ENCODE results near the gene MGLL.
"Not testable (repeated sequence)": the region's sequence is repeated elsewhere in the genome, so short reads cannot be mapped to it uniquely, and the experiment has no call there.

DNA sequence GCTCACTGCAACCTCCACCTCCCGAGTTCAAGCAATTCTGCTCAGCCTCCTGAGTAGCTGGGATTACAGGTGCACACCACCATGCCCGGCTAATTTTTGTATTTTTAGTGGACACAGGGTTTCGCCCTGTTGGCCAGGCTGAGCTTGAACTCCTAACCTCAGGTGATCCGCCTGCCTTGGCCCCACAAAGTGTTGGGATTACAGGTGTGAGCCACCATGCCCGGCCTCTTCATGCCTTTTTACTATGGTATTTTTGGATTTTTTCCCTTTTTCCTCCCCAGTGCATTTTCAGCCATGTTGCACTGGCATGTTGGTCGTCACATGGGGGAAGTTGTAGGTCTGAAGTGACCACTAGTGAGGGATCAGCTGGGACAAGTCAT, 140.2 kb downstream of the MGLL start:
- TF ChIP-seq, protein P1, sequence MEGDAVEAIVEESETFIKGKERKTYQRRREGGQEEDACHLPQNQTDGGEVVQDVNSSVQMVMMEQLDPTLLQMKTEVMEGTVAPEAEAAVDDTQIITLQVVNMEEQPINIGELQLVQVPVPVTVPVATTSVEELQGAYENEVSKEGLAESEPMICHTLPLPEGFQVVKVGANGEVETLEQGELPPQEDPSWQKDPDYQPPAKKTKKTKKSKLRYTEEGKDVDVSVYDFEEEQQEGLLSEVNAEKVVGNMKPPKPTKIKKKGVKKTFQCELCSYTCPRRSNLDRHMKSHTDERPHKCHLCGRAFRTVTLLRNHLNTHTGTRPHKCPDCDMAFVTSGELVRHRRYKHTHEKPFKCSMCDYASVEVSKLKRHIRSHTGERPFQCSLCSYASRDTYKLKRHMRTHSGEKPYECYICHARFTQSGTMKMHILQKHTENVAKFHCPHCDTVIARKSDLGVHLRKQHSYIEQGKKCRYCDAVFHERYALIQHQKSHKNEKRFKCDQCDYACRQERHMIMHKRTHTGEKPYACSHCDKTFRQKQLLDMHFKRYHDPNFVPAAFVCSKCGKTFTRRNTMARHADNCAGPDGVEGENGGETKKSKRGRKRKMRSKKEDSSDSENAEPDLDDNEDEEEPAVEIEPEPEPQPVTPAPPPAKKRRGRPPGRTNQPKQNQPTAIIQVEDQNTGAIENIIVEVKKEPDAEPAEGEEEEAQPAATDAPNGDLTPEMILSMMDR (conservative IDR thresholded peaks at IDR 0.05 in 1 of 2, IDR thresholded peaks at IDR 0.05 in 1 of 2; ENCODE audit: extremely low read depth in 1 of 2, insufficient read depth in 1 of 2, low read depth in 1 of 2, low read length in 2 of 2), result not testable (repeated sequence)
- TF ChIP-seq EZH2 (IDR thresholded peaks at IDR 0.05; ENCODE audit: borderline replicate concordance, low read length), result not testable (repeated sequence)
